ENCODE data around the gene WDFY1.
"Not testable (repeated sequence)": the region's sequence is repeated elsewhere in the genome, so short reads cannot be mapped to it uniquely, and the experiment has no call there.

Gene WDFY1

DNA sequence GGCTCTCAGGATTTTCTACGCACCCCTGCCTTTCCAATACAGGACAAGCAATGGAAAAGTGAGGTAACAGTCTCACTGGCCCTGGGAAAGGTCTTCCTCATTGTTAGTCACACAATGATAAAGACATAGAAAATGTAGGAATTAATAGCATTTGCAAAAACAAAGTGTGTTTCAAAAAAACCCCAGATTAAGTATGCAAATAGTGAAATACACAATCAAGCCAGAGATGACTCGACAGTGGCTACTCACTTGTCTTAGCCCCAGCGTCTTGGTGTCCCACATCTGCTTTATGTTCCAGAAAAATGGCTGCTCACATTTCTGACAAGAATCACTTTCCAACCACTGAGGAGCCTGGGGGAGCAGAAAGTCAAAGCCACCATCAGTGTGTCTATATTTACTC, 60.7 kb downstream of the WDFY1 start:
- no peak overlapping the region for H3K4me3 ChIP-seq (ENCODE audit: low read depth, low read length)
- no peak for TF ChIP-seq MYC (IDR thresholded peaks at IDR 0.05; ENCODE audit: low read depth, low read length)
- TF ChIP-seq, protein P1, sequence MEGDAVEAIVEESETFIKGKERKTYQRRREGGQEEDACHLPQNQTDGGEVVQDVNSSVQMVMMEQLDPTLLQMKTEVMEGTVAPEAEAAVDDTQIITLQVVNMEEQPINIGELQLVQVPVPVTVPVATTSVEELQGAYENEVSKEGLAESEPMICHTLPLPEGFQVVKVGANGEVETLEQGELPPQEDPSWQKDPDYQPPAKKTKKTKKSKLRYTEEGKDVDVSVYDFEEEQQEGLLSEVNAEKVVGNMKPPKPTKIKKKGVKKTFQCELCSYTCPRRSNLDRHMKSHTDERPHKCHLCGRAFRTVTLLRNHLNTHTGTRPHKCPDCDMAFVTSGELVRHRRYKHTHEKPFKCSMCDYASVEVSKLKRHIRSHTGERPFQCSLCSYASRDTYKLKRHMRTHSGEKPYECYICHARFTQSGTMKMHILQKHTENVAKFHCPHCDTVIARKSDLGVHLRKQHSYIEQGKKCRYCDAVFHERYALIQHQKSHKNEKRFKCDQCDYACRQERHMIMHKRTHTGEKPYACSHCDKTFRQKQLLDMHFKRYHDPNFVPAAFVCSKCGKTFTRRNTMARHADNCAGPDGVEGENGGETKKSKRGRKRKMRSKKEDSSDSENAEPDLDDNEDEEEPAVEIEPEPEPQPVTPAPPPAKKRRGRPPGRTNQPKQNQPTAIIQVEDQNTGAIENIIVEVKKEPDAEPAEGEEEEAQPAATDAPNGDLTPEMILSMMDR (IDR thresholded peaks at IDR 0.05; ENCODE audit: low read depth, low read length) = no peak
- no peak for TF ChIP-seq POLR2A (IDR thresholded peaks at IDR 0.05; ENCODE audit: extremely low read depth, insufficient read length)
- TF ChIP-seq, protein P2, sequence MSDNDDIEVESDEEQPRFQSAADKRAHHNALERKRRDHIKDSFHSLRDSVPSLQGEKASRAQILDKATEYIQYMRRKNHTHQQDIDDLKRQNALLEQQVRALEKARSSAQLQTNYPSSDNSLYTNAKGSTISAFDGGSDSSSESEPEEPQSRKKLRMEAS (IDR thresholded peaks at IDR 0.05; ENCODE audit: low read depth, low read length) = no peak
- no peak for DNase-seq (ENCODE audit: low read depth)

DNA sequence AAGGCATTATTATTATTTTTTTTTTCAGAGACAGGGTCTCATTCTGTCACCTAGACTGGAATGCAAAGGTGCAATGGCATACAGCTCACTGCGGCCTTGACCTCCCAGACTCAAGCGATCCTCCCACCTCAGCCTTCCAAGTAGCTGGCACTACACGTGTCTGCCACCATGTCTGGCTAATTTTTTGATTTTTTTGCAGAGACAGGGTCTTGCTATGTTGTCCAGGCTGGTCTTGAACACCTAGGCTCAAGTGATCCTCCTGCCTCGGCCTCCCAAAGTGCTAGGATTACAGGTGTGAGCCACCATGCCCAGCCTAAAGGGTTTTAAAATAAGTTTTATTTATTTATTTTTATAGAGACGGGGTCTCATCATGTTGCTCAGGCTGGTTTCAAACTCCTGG, 62.4 kb downstream of the WDFY1 start:
- DNase-seq (ENCODE audit: low read depth) = no peak
- TF ChIP-seq MYC (IDR thresholded peaks at IDR 0.05; ENCODE audit: low read depth, low read length) (no peak), POLR2A (IDR thresholded peaks at IDR 0.05; ENCODE audit: extremely low read depth, insufficient read length) (no peak)
- H3K4me3 ChIP-seq (ENCODE audit: low read depth, low read length) = no peak overlapping the region

DNA sequence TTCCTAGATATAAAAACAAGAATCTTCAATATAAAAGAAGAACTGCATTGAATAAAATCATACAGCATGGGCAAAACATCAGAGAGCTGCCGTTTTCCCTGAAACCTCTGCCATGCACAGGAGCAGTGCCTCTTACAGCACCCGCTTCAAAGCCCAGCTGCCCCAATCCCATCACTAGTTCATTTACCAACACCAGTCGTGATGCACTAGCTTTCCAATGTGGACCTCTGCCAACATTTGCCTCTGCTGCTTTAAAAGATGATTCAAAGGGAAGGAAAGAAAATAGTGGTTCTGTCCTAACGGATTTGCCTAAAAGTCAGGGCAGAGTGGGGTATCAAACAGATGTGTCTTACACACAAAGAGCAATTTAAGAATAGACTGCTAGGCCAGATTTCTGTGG, 64.3 kb downstream of the WDFY1 start:
- no peak overlapping the region for H3K4me3 ChIP-seq (ENCODE audit: low read depth, low read length)
- TF ChIP-seq MYC (IDR thresholded peaks at IDR 0.05; ENCODE audit: low read depth, low read length) (no peak), POLR2A (IDR thresholded peaks at IDR 0.05; ENCODE audit: extremely low read depth, insufficient read length) (no peak)
- TF ChIP-seq, protein P2 (IDR thresholded peaks at IDR 0.05; ENCODE audit: low read depth, low read length) = no peak
- TF ChIP-seq, protein P1 (IDR thresholded peaks at IDR 0.05; ENCODE audit: low read depth, low read length) = no peak
- no peak for DNase-seq (ENCODE audit: low read depth)

DNA sequence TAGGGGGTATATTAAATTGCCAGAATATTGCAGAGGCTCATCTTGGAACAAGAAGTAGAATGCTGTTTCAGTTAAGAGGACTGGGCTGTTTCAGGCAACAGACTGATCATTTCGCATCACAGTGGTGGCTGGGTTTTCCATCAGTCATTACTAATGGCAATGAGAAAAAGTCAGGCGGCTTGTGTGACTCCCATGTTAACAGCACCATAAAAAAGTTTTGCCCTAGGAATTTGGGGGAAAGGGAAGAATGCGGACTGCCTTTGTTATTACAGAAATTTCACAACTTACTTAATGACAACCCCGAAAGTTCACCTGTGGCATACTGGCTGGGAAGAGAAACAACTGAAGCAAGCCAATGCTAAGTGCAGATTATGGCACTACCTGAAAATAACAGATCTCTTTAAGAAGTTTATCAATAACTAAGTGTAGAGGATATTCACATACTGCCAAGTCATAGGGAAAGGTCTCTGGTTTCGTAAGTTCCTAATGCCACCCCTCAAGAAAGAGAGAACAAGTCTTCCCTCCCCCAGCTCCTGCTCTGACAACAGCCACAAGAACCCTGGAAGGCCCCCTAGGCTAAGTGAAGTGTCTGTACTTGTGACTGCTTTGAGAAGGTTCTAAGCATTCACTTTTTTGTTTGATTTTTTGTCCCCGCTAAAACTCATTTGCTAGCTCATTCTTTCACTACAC, 67.3 kb downstream of the WDFY1 start:
- DNase-seq (ENCODE audit: low read depth) = peak; percentile 75
- H3K4me3 ChIP-seq (ENCODE audit: low read depth, low read length) = no peak overlapping the region
- TF ChIP-seq, protein P1 (IDR thresholded peaks at IDR 0.05; ENCODE audit: low read depth, low read length) = no peak
- TF ChIP-seq POLR2A (IDR thresholded peaks at IDR 0.05; ENCODE audit: extremely low read depth, insufficient read length) = no peak

DNA sequence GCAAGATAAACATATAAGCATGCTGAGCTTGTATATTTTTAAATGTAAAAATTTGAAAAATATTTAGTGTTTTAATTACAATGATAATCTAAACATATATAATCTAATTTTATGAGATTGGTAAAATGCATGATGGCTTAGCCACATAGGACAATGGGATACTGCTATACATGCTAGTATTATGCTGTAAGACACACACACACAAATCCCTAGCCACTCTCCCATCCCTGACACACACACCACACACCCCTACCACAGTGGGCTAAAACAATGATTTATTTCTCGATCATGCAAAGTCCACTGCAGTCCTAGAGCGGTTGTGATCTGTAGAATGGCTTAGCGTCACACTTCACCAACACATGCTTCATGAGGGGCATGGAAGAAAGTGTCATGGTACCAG, 71.5 kb downstream of the WDFY1 start:
- TF ChIP-seq MYC (IDR thresholded peaks at IDR 0.05; ENCODE audit: low read depth, low read length) = no peak
- no peak for DNase-seq (ENCODE audit: low read depth)

DNA sequence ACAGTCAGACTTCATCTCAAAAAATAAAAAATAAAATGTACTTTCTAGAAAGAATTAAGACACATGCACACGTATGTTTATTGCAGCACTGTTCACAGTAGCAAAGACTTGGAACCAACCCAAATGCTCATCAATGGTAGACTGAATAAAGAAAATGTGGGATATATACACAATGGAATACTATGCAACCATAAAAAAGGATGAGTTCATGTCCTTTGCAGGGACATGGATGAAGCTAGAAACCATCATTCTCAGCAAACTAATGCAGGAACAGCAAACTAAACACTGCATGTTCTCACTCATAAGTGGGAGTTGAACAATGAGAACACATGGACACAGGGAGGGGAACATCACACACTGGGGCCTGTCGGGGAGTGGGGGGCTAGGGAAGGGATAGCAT, 72.4 kb downstream of the WDFY1 start:
- not testable (repeated sequence) for DNase-seq (ENCODE audit: low read depth); H3K4me3 ChIP-seq (ENCODE audit: low read depth, low read length)

More for the DNA sequence above, 71.5 kb downstream of the WDFY1 start:
- H3K4me3 ChIP-seq (ENCODE audit: low read depth, low read length) = no peak overlapping the region

DNA sequence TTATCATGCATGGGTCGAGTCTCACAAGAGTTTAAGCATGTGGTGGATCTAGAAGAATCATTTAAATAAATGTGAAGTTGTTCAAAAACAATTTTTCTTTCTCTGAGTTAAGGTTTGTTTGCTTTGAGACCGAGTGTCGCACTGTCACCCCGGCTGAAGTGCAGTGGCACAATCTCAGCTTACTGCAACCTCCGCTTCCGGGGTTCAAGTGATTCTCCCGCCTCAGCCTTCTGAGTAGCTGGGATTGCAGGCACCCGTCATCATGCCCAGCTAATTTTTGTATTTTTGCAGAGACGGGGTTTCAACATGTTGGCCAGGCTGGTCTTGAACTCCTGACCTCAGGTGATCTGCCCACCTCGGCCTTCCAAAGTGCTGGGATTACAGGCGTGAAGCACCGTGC, 73.5 kb downstream of the WDFY1 start:
- not testable (repeated sequence) for H3K4me3 ChIP-seq (ENCODE audit: low read depth, low read length); DNase-seq (ENCODE audit: low read depth)

DNA sequence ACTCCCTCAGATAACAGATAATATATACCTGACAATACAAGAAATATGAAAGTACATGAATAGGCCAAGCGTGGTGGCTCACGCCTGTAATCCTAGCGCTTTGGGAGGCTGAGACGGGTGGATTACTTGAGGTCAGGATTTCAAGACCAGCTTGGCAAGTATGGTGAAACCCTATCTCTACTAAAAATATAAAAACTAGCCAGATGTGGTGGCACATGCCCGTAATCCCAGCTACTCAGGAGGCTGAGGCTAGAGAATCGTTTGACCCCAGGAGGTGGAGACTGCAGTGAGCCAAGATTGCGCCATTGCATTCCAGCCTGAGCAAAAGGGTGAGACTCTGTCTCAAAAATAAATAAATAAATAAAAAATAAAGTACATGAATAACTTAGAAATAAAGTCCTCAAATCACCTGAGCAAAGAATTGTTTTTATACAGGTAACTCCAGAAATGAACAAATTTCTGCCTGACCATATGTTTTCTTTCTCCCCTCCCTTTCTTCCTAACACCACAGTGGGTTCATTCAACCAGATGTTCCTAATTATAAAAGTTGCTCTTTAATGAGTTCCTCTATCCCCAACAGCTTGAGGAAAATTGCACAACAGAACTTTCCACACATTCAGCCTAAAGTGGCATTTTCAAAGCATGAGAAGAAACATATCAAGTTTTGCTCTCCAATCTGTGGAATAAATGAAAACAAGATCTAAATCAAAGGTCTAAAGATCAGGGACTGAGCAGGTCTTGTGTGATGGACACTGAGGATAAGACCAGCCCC, 74.1 kb downstream of the WDFY1 start:
- peak; percentile 83 for DNase-seq (ENCODE audit: low read depth)
- TF ChIP-seq MYC (IDR thresholded peaks at IDR 0.05; ENCODE audit: low read depth, low read length) (no peak), POLR2A (IDR thresholded peaks at IDR 0.05; ENCODE audit: extremely low read depth, insufficient read length) (no peak)
- TF ChIP-seq, protein P1 (IDR thresholded peaks at IDR 0.05; ENCODE audit: low read depth, low read length) = no peak
- TF ChIP-seq, protein P2 (IDR thresholded peaks at IDR 0.05; ENCODE audit: low read depth, low read length) = no peak
- H3K4me3 ChIP-seq (ENCODE audit: low read depth, low read length) = no peak overlapping the region

Measured in NB4 (cell line).